ENCODE results near the gene SPATS2L.

DNA sequence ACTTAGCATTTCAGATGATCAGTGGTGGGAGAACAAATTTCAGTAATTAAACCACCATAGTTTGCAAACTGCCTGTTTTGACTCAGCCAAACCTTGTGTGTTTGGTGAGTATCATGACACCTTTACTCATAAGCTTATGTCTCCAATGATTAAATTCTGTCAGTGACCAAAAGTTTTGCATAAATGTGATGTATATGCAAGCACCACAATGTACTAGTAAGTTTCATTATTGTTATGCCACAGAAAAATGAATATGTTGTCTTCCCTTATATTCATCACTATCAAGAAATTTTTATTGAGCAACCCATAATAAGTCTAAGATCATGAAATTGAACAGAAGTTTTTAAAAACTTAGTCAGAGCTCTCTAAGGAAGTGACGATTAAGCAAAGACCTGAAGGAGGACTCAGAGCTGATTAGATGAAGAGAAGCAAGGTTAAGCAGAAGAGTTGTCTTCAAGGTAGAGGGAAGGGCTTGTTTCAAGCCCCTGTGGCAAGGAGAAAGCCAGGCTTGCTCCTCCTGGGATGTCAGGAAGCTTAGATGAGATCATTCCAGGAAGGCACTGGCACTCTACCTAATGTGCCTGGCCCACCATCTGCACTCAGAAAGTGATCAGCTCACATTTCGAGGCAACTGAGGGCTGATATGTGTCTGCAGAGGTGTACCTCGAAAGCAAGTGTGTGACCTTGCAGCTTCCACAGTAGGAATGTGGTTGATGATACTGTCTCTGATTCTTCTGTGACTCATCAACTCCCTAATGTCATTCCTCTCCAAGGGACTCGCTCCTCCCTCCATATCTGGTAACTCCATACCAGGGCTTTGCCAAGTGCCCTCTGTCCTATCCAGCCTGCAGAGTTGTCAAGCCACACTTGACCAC is 148.7 kb downstream of the SPATS2L start:
- TF ChIP-seq, protein P1, sequence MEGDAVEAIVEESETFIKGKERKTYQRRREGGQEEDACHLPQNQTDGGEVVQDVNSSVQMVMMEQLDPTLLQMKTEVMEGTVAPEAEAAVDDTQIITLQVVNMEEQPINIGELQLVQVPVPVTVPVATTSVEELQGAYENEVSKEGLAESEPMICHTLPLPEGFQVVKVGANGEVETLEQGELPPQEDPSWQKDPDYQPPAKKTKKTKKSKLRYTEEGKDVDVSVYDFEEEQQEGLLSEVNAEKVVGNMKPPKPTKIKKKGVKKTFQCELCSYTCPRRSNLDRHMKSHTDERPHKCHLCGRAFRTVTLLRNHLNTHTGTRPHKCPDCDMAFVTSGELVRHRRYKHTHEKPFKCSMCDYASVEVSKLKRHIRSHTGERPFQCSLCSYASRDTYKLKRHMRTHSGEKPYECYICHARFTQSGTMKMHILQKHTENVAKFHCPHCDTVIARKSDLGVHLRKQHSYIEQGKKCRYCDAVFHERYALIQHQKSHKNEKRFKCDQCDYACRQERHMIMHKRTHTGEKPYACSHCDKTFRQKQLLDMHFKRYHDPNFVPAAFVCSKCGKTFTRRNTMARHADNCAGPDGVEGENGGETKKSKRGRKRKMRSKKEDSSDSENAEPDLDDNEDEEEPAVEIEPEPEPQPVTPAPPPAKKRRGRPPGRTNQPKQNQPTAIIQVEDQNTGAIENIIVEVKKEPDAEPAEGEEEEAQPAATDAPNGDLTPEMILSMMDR (IDR thresholded peaks at IDR 0.05; ENCODE audit: low read length) = no peak
- TF ChIP-seq EZH2phosphoT487 (IDR thresholded peaks at IDR 0.05; ENCODE audit: low read length) = no peak
- no peak for TF ChIP-seq EZH2 (optimal IDR thresholded peaks at IDR 0.05; ENCODE audit: low read depth, low read length)

All from MM.1S (cell line).